Activated CD4-positive, alpha-beta T cell treated with anti-CD3 and anti-CD28 coated beads, Interleukin-10, Interleukin-2, amounts not matched to agents 100 ng/mL and 50 ng/mL, durations not matched to agents 16 hours and 8 hours (primary cell): Measurements from ENCODE around the gene HARS1.
"Not testable (repeated sequence)": the region's sequence is repeated elsewhere in the genome, so short reads cannot be mapped to it uniquely, and the experiment has no call there.

ENCODE experiments used
- DNase-seq: peaks from one replicate; pipeline ENCODE4 v3.0.0-alpha.2; 2020

HARS1 gene

GRCh38 chr5:140690941-140691924 is at the start of gene HARS1, which contains the start of gene HARS2:
HARS1 (minus strand) TSS chr5:140691370; CDS start chr5:140691304, 66 bp downstream.
HARS2 (plus strand) TSS chr5:140691455; CDS start chr5:140691649, 194 bp downstream.
- DNase-seq, result peak; percentile 95

DNA sequence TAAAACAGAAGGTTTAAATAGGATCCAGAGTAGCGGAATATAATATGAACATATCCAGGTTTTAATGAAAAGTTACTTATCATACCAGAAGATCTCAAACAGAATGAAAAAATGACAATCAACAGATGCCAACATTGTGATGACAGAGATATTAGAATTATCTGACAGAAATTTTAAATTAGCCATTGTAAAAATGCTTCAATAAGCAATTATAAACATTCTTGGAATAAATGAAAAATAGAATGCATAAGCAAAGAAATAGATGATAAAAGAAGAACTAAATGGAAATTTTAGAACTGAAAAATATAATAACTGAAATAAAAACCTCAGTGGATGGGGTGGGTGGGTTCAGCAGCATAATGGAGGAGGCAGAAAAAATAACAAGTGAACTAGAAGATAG is 46.3 kb upstream of the HARS1 start:
- DNase-seq, result no peak

- no peak for DNase-seq
These were observed 43.2 kb upstream of the HARS1 start for GRCh38 chr5:140734354-140734753.

DNA sequence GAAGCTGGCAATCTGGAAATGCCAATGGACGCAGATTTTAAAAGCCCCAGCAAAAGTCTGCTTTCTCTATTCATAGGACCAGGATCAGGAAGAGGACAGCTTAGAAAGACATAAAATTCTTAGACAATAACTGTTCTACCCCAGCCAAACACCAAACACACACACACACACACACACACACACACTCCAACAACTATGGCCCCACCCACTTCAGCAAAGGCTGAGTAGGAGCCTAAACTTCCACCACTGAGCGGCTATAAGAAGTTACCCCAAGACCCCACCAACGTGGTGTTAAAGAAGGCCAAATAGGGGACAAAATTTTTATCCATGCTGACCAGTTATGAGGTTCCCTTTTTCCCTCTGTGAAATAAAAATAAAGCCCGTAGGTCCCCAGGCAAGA is 41.9 kb upstream of the HARS1 start:
- no peak for DNase-seq

DNA sequence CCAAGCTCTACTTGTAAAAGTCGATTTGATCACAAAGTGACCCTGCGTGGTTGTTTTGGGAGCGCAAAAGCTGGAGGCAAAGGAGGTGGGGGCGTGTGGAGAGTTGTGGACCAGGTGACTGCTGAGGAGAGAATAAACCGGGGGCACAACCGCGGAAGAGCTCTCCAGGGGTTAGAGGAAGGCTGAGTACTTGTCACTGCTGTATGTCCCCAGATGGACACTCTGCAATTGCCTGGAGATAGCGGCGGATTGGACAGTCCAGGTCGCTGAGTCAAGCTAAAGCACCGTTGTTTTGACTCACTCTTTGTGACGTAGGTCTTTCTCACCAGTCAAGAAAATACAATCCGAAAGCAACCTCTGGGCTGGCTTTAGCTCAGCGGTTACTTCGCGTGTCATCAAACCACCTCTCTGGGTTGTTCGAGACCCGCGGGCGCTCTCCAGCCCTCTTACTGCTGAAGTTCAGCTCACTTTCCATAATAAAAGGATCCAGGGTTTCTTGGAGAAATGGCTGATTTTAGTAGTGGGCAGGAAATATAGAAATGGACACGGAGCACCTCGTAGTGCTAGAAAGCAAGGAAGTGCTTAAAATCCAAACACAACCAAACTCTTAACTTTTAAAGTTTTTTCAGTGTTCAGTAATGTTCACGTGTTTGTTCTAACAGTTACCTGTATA is 34.8 kb upstream of the HARS1 start:
- peak; percentile 92 for DNase-seq

DNA sequence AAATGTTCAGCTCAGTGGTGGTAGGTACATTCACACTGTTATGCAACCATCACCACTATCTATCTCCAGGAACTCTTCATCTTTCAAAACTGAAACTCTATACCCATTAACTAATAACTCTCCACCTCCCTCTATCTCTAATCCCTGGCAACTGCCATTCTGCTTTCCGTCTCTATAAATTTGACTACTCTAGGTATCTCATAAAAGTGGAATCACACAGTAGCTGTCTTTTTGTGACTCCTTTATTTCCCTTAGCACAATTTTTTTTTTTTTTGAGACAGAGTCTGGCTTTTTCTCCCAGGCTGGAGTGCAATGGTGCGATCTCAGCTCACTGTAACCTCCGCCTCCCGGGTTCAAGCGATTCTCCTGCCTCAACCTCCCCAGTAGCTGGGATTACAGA is 30.2 kb upstream of the HARS1 start:
- DNase-seq, result not testable (repeated sequence)

DNA sequence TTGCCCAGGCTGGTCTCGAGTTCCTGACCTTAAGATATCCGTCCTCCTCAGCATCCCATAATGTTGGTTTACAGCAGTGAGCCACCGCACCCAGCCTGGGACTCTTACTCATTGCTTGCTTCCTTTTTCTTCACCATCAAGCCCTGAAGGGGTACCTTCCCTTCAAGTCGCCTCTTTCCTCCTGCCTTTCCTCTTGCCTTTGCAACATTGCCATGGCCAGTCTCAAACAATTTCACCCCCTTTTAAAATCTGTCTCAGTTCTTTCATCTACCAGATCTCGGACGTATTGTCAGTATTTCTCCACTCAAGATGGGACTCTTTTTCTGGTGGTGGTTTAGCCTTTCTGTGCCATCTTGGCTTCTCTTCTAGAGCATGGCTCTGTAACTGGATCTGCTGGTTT is 29.6 kb upstream of the HARS1 start:
- not testable (repeated sequence) for DNase-seq

- no peak for DNase-seq
These were observed 27.1 kb upstream of the HARS1 start for GRCh38 chr5:140718266-140718592.

- not testable (repeated sequence) for DNase-seq
These were observed 25.1 kb upstream of the HARS1 start for GRCh38 chr5:140716238-140716637.

DNA sequence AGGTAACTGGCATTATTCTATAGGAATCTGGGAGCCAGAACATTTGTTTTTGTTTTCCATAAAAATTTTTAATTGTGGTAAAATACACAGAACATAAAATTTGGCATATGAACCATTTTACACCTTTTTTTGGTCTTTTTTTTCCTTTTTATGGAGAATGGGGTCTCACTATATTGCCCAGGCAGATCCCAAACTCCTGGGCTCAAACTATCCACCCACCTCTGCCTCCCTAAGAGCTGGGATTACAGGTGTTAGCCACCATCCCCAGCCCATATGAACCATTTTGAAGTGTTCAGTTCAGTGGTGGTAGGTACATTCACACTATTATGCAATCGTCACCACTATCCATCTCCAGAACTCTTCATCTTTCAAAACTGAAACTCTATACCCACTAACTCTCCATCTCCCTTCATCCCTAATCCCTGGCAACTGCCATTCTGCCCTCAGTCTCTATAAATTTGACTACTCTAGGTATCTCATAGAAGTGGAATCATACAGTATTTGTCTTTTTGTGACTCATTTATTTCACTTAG is 22.5 kb upstream of the HARS1 start:
- no peak for DNase-seq

GRCh38 chr5:140711794-140712193 is 20.6 kb upstream of the HARS1 start:
- no peak for DNase-seq

- peak; percentile 95 for DNase-seq
These were observed 19.9 kb upstream of the HARS1 start for GRCh38 chr5:140710899-140711552.

DNA sequence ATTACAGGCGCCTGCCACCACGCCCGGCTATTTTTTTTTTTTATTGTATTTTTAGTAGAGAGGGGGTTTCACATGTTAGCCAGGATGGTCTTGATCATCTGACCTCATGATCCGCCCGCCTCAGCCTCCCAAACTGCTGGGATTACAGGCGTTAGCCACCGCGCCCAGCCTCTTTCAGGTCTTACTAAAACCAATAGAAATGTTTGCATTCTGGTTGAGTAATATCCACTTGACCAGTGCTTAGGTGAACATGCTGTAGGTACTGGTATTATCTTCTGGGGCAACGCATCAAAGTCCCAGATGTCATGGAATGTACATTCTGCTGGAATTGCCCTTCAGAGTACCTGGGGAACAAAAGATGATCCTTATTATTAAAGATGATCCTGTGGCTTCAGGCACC is 17.6 kb upstream of the HARS1 start:
- DNase-seq, result not testable (repeated sequence)

DNA sequence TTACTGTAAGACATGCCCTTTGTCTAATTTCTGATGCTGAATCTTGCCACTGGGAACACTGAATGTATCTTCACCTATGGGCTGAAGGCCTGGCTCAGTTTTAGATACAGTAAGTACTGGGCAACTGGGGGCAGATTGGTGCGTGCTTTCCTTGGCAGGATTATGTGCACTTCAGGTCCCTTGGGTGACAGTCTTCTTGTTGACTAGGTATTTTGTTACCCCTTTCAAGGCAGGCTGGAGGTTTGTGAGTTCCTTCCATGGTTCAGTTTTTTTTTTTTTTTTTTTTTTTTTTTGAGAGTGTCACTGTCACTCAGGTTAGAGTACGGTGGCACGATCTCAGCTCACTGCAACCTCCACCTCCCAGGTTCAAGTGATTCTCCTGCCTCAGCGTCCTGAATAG is 16.6 kb upstream of the HARS1 start:
- no peak for DNase-seq

- peak; percentile 97 for DNase-seq
These were observed 9.3 kb upstream of the HARS1 start, which contains the start of gene ZMAT2 for GRCh38 chr5:140700177-140701144. ZMAT2 (plus strand) TSS chr5:140700447; CDS start chr5:140700461, 14 bp downstream.

DNA sequence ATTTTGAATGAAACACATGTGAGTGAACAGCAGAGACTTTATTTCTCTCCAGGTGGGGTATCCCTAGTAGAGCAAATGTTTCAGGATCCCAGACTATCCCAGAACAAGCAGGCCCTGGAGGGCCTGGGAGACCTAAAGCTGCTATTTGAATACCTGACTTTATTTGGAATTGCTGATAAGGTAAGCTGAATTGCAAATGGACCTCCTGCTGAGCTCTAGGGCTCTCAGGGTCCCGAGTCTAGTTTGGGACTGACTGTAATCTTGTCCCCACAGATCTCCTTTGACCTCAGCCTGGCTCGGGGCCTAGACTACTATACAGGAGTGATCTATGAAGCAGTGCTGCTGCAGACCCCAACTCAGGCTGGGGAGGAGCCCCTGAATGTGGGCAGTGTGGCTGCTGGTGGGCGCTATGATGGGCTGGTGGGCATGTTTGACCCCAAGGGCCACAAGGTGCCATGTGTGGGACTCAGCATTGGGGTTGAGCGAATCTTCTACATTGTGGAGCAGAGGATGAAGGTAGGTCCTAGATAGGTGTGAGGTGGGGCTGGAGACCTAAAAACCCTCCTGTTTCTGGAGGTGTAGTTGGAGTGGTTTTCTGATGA is 5.8 kb upstream of the HARS1 start:
- no peak for DNase-seq

DNA sequence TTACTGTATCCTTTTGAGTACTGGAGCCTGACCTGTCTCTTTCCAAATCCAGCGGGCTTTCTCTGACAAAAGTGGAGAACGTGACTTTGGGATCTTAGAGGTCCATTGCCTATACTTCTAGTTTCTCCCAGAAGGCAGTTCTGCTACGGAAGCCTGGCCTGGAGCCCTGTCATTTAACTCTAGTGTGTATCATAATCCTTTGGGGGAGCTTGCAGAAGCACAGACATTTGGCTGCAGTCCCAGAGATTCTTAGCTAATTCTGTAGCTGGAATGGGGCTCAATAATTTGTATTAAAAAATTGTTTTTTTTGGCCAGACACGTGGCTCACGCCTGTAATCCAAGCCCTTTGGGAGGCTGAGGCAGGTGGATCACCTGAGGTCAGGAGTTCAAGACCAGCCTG is 3.1 kb upstream of the HARS1 start:
- no peak for DNase-seq

DNA sequence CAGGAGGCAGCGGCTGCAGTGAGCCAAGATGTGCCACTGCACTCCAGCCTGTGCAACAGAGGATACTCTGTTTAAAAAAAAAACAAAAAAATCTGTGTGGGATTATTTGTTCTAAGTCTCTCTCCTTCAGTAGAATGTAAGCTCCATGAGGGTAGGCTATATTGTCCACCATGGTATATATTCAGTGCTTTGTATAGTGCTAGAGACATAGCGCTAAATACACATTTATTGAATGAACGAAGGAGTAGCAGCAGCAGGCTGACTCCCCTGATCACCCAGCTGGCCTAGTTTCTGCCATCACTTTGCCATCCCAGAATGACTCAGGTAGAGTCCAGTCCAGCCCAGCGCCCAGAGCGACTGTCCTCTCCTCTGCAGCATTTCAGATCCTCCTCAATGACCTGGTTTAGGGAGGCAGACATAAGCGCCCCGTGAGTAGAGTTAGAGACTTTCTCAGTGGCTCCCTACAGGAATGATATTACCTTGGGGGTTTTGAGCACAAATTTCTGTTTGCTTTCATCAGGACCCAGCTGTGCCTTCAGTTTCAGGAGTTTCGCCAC is 716 bp downstream of the HARS1 start:
- no peak for DNase-seq

- no peak for DNase-seq
These were observed 12.2 kb downstream of the HARS1 start for GRCh38 chr5:140678993-140679392.

DNA sequence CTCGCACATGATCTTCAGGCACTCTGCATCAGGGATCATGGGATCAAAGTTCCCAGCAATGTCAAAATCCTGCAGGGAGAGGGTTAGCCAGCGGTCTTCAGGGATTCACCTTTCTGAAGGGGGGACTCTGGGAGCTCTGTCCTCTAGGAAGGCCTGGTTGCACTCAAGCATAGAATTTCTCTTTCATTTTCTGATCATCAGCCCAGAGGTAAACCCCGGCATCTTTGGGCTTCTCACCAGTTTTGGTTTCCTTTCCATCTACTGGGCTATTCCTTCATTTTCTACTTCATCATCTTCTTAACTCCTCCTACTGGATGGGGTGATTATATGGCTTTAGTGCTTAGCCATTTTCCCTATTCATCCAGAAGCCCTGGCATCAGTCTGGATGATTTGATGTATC is 13.2 kb downstream of the HARS1 start:
- DNase-seq, result no peak

DNA sequence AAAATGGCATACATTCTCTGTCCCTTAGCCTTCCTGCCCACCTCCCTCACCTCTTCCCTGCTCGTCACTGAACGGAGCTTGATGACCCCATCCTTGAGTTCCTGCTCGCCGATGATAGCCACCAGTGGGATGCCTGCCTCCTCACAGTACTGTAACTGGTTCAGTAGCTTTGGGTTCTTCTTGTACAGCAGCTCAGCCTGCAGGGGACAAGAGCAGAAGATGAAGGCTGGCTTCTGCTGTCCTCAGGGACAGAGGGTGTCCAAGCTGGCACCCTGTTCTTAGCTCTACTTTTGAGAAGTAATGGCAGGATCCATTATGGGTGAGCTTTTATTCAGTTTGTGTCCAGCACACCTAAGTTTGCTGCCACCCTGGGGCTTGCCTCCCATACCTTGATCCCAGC is 16.5 kb downstream of the HARS1 start:
- no peak for DNase-seq
